ENCODE measurements around the gene B4GALNT1. TPM values are rescaled to one million over a fixed set of nuclear protein-coding genes. Genes with fewer than 3 reads are reported as not detected.
"Not testable (repeated sequence)": the region's sequence is repeated elsewhere in the genome, so short reads cannot be mapped to it uniquely, and the experiment has no call there.

B4GALNT1 gene
- polyA plus RNA-seq, 2 donors: 0.10 to 0.18 TPM

- Histone ChIP-seq H3K27me3 (ENCODE audit: control insufficient read depth in 1 of 2, insufficient read depth in 2 of 2, low read length in 2 of 2) (no peaks in the 10 kb centered on the region), H3K4me3 (ENCODE audit: low read depth in 1 of 2, low read length in 2 of 2) (no peak overlapping the region), H3K36me3 (ENCODE audit: control insufficient read depth in 2 of 2, insufficient read depth in 2 of 2, low read length in 1 of 2) (no peaks in the 10 kb centered on the region), H3K27ac (ENCODE audit: low read depth in 2 of 2, low read length in 1 of 2) (no peak overlapping the region), H3K4me1 (ENCODE audit: control insufficient read depth in 2 of 2, insufficient read depth in 2 of 2, low read length in 1 of 2) (no peaks in the 10 kb centered on the region), H3K9me3 (ENCODE audit: control insufficient read depth in 2 of 2, insufficient read depth in 1 of 2, low read depth in 1 of 2, low read length in 1 of 2) (no peaks in the 10 kb centered on the region)
- WGBS, 2 donors: 59 to 70% methylated on average over 7 of the region's 7 CpGs
These were observed 7.4 kb upstream of the B4GALNT1 start for GRCh38 chr12:57640175-57641042.

GRCh38 chr12:57638096-57638495 lies 5.1 kb upstream of the B4GALNT1 start:
- no peaks in the 10 kb centered on the region for H3K27me3 ChIP-seq (ENCODE audit: control insufficient read depth in 1 of 2, insufficient read depth in 2 of 2, low read length in 2 of 2)
- 89 to 91% methylated on average over 3 of the region's 3 CpGs for WGBS, 2 donors

GRCh38 chr12:57637364-57637763 lies 4.4 kb upstream of the B4GALNT1 start:
- Histone ChIP-seq H3K4me1 (ENCODE audit: control insufficient read depth in 2 of 2, insufficient read depth in 2 of 2, low read length in 1 of 2) (peaks cover 0 to 2% of the 10 kb centered on the region in 2 donors), H3K4me3 (ENCODE audit: low read depth in 1 of 2, low read length in 2 of 2) (no peak overlapping the region), H3K36me3 (ENCODE audit: control insufficient read depth in 2 of 2, insufficient read depth in 2 of 2, low read length in 1 of 2) (no peaks in the 10 kb centered on the region), H3K27me3 (ENCODE audit: control insufficient read depth in 1 of 2, insufficient read depth in 2 of 2, low read length in 2 of 2) (no peaks in the 10 kb centered on the region), H3K9me3 (ENCODE audit: control insufficient read depth in 2 of 2, insufficient read depth in 1 of 2, low read depth in 1 of 2, low read length in 1 of 2) (no peaks in the 10 kb centered on the region), H3K27ac (ENCODE audit: low read depth in 2 of 2, low read length in 1 of 2) (no peak overlapping the region)
- 59 to 64% methylated on average over 3 of the region's 3 CpGs for WGBS, 2 donors

More at GRCh38 chr12:57638096-57638495, 5.1 kb upstream of the B4GALNT1 start:
- H3K36me3 ChIP-seq (ENCODE audit: control insufficient read depth in 2 of 2, insufficient read depth in 2 of 2, low read length in 1 of 2): no peaks in the 10 kb centered on the region
- no peaks in the 10 kb centered on the region for H3K9me3 ChIP-seq (ENCODE audit: control insufficient read depth in 2 of 2, insufficient read depth in 1 of 2, low read depth in 1 of 2, low read length in 1 of 2)
- no peak overlapping the region for H3K27ac ChIP-seq (ENCODE audit: low read depth in 2 of 2, low read length in 1 of 2)
- H3K4me3 ChIP-seq (ENCODE audit: low read depth in 1 of 2, low read length in 2 of 2): no peak overlapping the region
- peaks cover 0 to 1% of the 10 kb centered on the region in 2 donors for H3K4me1 ChIP-seq (ENCODE audit: control insufficient read depth in 2 of 2, insufficient read depth in 2 of 2, low read length in 1 of 2)

DNA sequence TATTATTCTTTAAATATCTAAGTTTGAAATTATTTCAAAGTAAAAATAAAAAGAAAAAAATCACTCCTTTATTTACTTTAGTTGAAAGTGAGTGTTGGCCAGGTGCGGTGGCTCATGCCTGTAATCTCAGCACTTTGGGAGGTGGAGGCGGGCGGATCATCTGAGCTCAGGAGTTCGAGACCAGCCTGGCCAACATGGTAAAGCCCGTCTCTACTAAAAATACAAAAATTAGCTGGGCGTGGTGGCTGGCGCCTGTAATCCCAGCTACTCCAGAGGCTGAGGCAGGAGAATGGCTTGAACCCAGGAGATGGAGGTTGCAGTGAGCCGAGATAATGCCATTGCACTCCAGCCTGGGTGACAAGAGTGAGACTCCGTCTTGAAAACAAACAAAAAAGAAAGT lies 3.7 kb upstream of the B4GALNT1 start:
- not testable (repeated sequence) for H3K27ac ChIP-seq (ENCODE audit: low read depth in 2 of 2, low read length in 1 of 2); H3K4me3 ChIP-seq (ENCODE audit: low read depth in 1 of 2, low read length in 2 of 2); H3K27me3 ChIP-seq (ENCODE audit: control insufficient read depth in 1 of 2, insufficient read depth in 2 of 2, low read length in 2 of 2); H3K36me3 ChIP-seq (ENCODE audit: control insufficient read depth in 2 of 2, insufficient read depth in 2 of 2, low read length in 1 of 2); H3K9me3 ChIP-seq (ENCODE audit: control insufficient read depth in 2 of 2, insufficient read depth in 1 of 2, low read depth in 1 of 2, low read length in 1 of 2); H3K4me1 ChIP-seq (ENCODE audit: control insufficient read depth in 2 of 2, insufficient read depth in 2 of 2, low read length in 1 of 2)
- 76 to 81% methylated on average over 9 of the region's 9 CpGs for WGBS, 2 donors

- Histone ChIP-seq H3K27ac (ENCODE audit: low read depth in 2 of 2, low read length in 1 of 2) (no peak overlapping the region), H3K36me3 (ENCODE audit: control insufficient read depth in 2 of 2, insufficient read depth in 2 of 2, low read length in 1 of 2) (no peaks in the 10 kb centered on the region), H3K4me1 (ENCODE audit: control insufficient read depth in 2 of 2, insufficient read depth in 2 of 2, low read length in 1 of 2) (peaks cover 0 to 3% of the 10 kb centered on the region in 2 donors), H3K27me3 (ENCODE audit: control insufficient read depth in 1 of 2, insufficient read depth in 2 of 2, low read length in 2 of 2) (peaks cover 0 to 6% of the 10 kb centered on the region in 2 donors), H3K4me3 (ENCODE audit: low read depth in 1 of 2, low read length in 2 of 2) (peak overlapping the region; percentile 34 to 36), H3K9me3 (ENCODE audit: control insufficient read depth in 2 of 2, insufficient read depth in 1 of 2, low read depth in 1 of 2, low read length in 1 of 2) (peaks cover 0 to 3% of the 10 kb centered on the region in 2 donors)
- 1 to 2% methylated on average over 64 to 67 of the region's 67 CpGs for whole genome bisulfite sequencing, 2 donors
These were observed 686 bp downstream of the B4GALNT1 start for GRCh38 chr12:57632073-57632957.

GRCh38 chr12:57631566-57632072 lies 1.4 kb downstream of the B4GALNT1 start:
- 26 to 28% methylated on average over 26 of the region's 26 CpGs for WGBS, 2 donors
- H3K27me3 ChIP-seq (ENCODE audit: control insufficient read depth in 1 of 2, insufficient read depth in 2 of 2, low read length in 2 of 2): peaks cover 0 to 7% of the 10 kb centered on the region in 2 donors
- no peak overlapping the region for H3K27ac ChIP-seq (ENCODE audit: low read depth in 2 of 2, low read length in 1 of 2)
- H3K36me3 ChIP-seq (ENCODE audit: control insufficient read depth in 2 of 2, insufficient read depth in 2 of 2, low read length in 1 of 2): no peaks in the 10 kb centered on the region
- H3K4me1 ChIP-seq (ENCODE audit: control insufficient read depth in 2 of 2, insufficient read depth in 2 of 2, low read length in 1 of 2): peaks cover 0 to 3% of the 10 kb centered on the region in 2 donors
- H3K9me3 ChIP-seq (ENCODE audit: control insufficient read depth in 2 of 2, insufficient read depth in 1 of 2, low read depth in 1 of 2, low read length in 1 of 2): peaks cover 0 to 3% of the 10 kb centered on the region in 2 donors
- no peak overlapping the region for H3K4me3 ChIP-seq (ENCODE audit: low read depth in 1 of 2, low read length in 2 of 2)

DNA sequence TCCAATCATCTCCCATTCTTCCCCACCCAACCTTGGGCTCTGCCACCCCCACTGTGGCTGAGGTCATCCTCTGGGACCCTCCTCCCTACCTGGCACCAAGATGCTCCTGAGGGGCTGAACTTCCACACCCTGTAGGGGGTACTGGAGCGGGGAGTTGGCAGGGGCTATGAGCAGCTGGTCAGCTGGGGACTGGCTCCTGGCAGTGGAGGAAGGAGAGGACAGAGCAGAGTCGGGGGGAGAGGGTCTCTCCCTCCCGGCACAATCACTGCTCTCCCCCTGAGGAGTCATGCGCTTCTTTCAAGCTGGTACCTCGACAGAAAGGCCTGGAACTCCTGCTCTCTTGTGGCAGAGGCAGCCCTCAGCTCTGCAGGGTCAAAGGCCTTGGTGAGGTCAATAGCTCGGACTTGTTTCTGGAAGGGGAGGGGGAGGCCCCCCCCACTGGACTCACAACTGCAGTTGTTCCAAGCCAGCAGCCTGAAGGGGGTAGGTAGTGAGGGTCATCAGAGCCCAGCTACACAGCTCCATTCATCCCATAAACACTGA lies 2.0 kb downstream of the B4GALNT1 start:
- Histone ChIP-seq H3K4me1 (ENCODE audit: control insufficient read depth in 2 of 2, insufficient read depth in 2 of 2, low read length in 1 of 2) (peaks cover 0 to 3% of the 10 kb centered on the region in 2 donors), H3K9me3 (ENCODE audit: control insufficient read depth in 2 of 2, insufficient read depth in 1 of 2, low read depth in 1 of 2, low read length in 1 of 2) (peaks cover 0 to 3% of the 10 kb centered on the region in 2 donors), H3K4me3 (ENCODE audit: low read depth in 1 of 2, low read length in 2 of 2) (no peak overlapping the region), H3K27ac (ENCODE audit: low read depth in 2 of 2, low read length in 1 of 2) (no peak overlapping the region), H3K27me3 (ENCODE audit: control insufficient read depth in 1 of 2, insufficient read depth in 2 of 2, low read length in 2 of 2) (peaks cover 0 to 7% of the 10 kb centered on the region in 2 donors), H3K36me3 (ENCODE audit: control insufficient read depth in 2 of 2, insufficient read depth in 2 of 2, low read length in 1 of 2) (no peaks in the 10 kb centered on the region)
- WGBS, 2 donors: 80 to 84% methylated on average over 6 of the region's 6 CpGs

- Histone ChIP-seq H3K36me3 (ENCODE audit: control insufficient read depth in 2 of 2, insufficient read depth in 2 of 2, low read length in 1 of 2) (no peaks in the 10 kb centered on the region), H3K9me3 (ENCODE audit: control insufficient read depth in 2 of 2, insufficient read depth in 1 of 2, low read depth in 1 of 2, low read length in 1 of 2) (peaks cover 0 to 3% of the 10 kb centered on the region in 2 donors), H3K27ac (ENCODE audit: low read depth in 2 of 2, low read length in 1 of 2) (no peak overlapping the region), H3K4me1 (ENCODE audit: control insufficient read depth in 2 of 2, insufficient read depth in 2 of 2, low read length in 1 of 2) (peaks cover 0 to 3% of the 10 kb centered on the region in 2 donors), H3K27me3 (ENCODE audit: control insufficient read depth in 1 of 2, insufficient read depth in 2 of 2, low read length in 2 of 2) (peaks cover 0 to 7% of the 10 kb centered on the region in 2 donors), H3K4me3 (ENCODE audit: low read depth in 1 of 2, low read length in 2 of 2) (no peak overlapping the region)
- WGBS, 2 donors: 79 to 82% methylated on average over 5 of the region's 5 CpGs
These were observed 3.0 kb downstream of the B4GALNT1 start for GRCh38 chr12:57629897-57630471.
